HepG2 (cell line): Measurements from ENCODE around the gene RNF126. TPM values are rescaled to one million over a fixed set of nuclear protein-coding genes. Genes with fewer than 3 reads are reported as not detected.
A peak's percentile ranks its signal among the peaks of the same experiment; 100 is the strongest.

Experiments
- ARID5B ChIP-seq: IDR thresholded peaks from 2 replicates; pipeline ENCODE4 v1.4.0; 2020; ENCODE audit warnings: mild to moderate bottlenecking, missing genetic modification reagents
- CREM ChIP-seq, 2 experiments: sonication (generic) in 1 of 2; formaldehyde crosslinking in 1 of 2; IDR thresholded peaks; 2 replicates each; pipeline versions ENCODE4 v1.4.0 to v1.6.1; 2016 to 2020; ENCODE audit warnings: antibody characterized with exemption in 1 of 2, mild to moderate bottlenecking in 1 of 2, missing genetic modification reagents in 1 of 2
- NFKBIZ ChIP-seq: IDR thresholded peaks from 2 replicates; pipeline ENCODE4 v1.6.1; 2018; ENCODE audit warnings: missing genetic modification reagents, missing compliant biosample characterization
- PHB2 ChIP-seq: fragments of 450-650 bp; IDR thresholded peaks from 2 replicates; pipeline ENCODE4 v1.6.1; 2018; ENCODE audit not compliant: partially characterized antibody
- PPARG ChIP-seq: conservative IDR thresholded peaks from 2 replicates; pipeline ENCODE4 v1.6.1; 2016; ENCODE audit warnings: missing biosample characterization, missing genetic modification reagents
- SAP130 ChIP-seq: IDR thresholded peaks from 2 replicates; pipeline ENCODE4 v1.6.1; 2016; ENCODE audit warnings: low read depth
- SP5 ChIP-seq: IDR thresholded peaks from 2 replicates; pipeline ENCODE4 v1.6.1; 2016; ENCODE audit warnings: low read depth, borderline replicate concordance
- ZNF441 ChIP-seq: sonication (generic); formaldehyde crosslinking; IDR thresholded peaks from 2 replicates; pipeline ENCODE4 v1.7.0; 2021; ENCODE audit warnings: missing genetic modification reagents, borderline replicate concordance
- ZNF652 ChIP-seq: IDR thresholded peaks from 2 replicates; pipeline ENCODE4 v1.6.1; 2016; ENCODE audit warnings: low read depth, borderline replicate concordance
- polyA plus RNA-seq, 8 experiments: library from polyadenylated mRNA; depleted of rRNA in 3 of 8; stranded (reverse) in 7 of 8; unstranded in 1 of 8; fragments of >200 nt; fragmentation: Illumina TruSeq in 4 of 8; extraction: Trizol in 4 of 8; gene quantifications; 2 replicates each; pipeline versions ENCODE4 v1.2.1 to v1.2.3, GENCODE V29; 2011 to 2016; ENCODE audit warnings: low read depth in 4 of 8, missing spikeins in 1 of 8, mixed read lengths in 1 of 8; ENCODE audit not compliant: insufficient read depth in 1 of 8
- total RNA-seq, 5 experiments: library from RNA; depleted of rRNA; stranded (reverse); fragments of >200 nt; fragmentation: Illumina TruSeq; extraction: Trizol; gene quantifications; 2 replicates each; pipeline ENCODE4 v1.2.3, GENCODE V29; 2016; ENCODE audit warnings: low read depth in 1 of 5
- TF ChIP-seq, protein P1 (sequence below): IDR thresholded peaks from 2 replicates; pipeline ENCODE4 v1.6.1; 2018; ENCODE audit warnings: missing genetic modification reagents, mild to moderate bottlenecking, missing compliant biosample characterization
- TF ChIP-seq, protein P2 (sequence below), 2 experiments: sonication (generic) in 1 of 2; formaldehyde crosslinking in 1 of 2; IDR thresholded peaks; 2 replicates each; pipeline versions ENCODE4 v1.4.0 to v1.6.1; 2018 to 2020; ENCODE audit warnings: missing genetic modification reagents in 2 of 2, borderline replicate concordance in 1 of 2, low read depth in 1 of 2, mild to moderate bottlenecking in 1 of 2, missing biosample characterization in 1 of 2

Gene RNF126
- total and polyA plus RNA-seq, 2 of the 13 experiments (the other 11 are each of a cell fraction or from before 2014, with no cell fraction given): 23.2 to 34.0 TPM

DNA sequence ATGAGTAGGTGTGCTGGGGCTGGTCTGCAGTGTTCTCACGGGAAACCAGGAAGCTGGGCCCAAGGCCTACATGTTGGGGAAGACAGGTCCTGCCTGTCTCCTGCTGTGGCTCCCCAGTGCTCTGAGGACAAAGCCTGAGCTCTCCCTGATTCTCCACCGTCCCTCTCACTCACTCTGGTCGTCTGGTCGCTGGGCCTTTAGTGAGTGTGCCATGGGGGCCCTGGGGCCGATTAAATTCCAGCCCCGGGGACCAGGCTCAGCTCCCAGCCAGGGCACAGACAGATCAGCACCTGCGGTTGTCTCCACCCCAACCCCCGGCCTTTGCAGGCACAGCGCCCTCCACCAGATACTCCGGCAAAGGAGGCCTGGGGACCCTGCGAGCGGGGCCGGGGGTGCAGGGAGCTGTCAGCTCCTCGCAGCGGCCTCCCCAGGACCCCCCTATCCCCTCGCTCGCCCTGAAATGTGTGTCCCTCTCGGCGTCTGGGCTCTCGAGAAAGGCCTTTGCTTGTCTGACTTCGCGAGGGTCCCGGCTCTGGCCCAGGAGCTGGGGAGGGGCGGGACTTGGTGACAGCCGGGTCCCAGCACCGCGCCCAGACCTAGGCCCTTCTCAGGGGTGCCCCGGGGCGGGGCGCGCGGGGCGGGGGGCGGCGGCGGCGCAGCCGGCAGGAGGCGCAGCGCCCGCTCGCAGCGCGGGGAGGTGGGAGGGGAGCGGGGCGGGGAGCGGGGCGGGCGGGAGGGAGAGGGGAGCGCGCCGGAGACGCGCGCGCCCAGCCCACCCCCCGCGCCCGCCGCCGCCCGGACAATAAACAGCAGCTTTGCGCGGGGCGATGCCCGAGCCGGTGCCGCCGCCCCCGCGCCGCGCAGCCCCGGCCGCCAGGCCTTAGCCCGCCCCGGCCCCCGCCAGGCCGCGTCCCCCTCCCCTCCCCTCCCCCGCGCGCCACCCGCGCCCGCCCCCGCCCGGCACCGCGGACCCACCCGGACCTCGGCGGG, 45.4 kb upstream of the RNF126 start, which contains the start of gene PALM (continued):
- TF ChIP-seq, protein P1, sequence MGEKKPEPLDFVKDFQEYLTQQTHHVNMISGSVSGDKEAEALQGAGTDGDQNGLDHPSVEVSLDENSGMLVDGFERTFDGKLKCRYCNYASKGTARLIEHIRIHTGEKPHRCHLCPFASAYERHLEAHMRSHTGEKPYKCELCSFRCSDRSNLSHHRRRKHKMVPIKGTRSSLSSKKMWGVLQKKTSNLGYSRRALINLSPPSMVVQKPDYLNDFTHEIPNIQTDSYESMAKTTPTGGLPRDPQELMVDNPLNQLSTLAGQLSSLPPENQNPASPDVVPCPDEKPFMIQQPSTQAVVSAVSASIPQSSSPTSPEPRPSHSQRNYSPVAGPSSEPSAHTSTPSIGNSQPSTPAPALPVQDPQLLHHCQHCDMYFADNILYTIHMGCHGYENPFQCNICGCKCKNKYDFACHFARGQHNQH (CRISPR knock-in tag): 0 out of 2 replicates have a peak, but pooled peaks have one; percentile 22
- TF ChIP-seq SAP130 (peak; percentile 42; the same call in 1 of the 2 replicates), PPARG (CRISPR knock-in tag) (no peak), ZNF441 (CRISPR knock-in tag) (no peak), ZNF652 (CRISPR knock-in tag) (no peak), PHB2 (no peak), SP5 (CRISPR knock-in tag) (no peak), ARID5B (CRISPR knock-in tag) (no peak), CREM (IDR thresholded peaks at IDR 0.05) (no peak), CREM (CRISPR knock-in tag; IDR thresholded peaks at IDR 0.05) (no peak), NFKBIZ (CRISPR knock-in tag) (no peak)
- TF ChIP-seq, protein P2, sequence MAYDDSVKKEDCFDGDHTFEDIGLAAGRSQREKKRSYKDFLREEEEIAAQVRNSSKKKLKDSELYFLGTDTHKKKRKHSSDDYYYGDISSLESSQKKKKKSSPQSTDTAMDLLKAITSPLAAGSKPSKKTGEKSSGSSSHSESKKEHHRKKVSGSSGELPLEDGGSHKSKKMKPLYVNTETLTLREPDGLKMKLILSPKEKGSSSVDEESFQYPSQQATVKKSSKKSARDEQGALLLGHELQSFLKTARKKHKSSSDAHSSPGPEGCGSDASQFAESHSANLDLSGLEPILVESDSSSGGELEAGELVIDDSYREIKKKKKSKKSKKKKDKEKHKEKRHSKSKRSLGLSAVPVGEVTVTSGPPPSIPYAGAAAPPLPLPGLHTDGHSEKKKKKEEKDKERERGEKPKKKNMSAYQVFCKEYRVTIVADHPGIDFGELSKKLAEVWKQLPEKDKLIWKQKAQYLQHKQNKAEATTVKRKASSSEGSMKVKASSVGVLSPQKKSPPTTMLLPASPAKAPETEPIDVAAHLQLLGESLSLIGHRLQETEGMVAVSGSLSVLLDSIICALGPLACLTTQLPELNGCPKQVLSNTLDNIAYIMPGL (CRISPR knock-in tag; IDR thresholded peaks at IDR 0.05; ENCODE audit: borderline replicate concordance in 1 of 2, low read depth in 1 of 2): no peak
